PC-9 (cell line): ENCODE measurements around the gene RYR1.

Source experiments
- EZH2 ChIP-seq: fragments of 200-600 bp; sonication (generic); IDR thresholded peaks from 2 replicates; pipeline ENCODE4 v1.8.0; 2017; ENCODE audit warnings: antibody characterized with exemption, low read depth
- TF ChIP-seq, protein P1 (sequence below): fragments of 200-600 bp; sonication (generic); conservative IDR thresholded peaks from 2 replicates; pipeline ENCODE4 v1.6.1; 2017; ENCODE audit warnings: mixed run types, antibody characterized with exemption, mild to moderate bottlenecking, moderate library complexity

DNA sequence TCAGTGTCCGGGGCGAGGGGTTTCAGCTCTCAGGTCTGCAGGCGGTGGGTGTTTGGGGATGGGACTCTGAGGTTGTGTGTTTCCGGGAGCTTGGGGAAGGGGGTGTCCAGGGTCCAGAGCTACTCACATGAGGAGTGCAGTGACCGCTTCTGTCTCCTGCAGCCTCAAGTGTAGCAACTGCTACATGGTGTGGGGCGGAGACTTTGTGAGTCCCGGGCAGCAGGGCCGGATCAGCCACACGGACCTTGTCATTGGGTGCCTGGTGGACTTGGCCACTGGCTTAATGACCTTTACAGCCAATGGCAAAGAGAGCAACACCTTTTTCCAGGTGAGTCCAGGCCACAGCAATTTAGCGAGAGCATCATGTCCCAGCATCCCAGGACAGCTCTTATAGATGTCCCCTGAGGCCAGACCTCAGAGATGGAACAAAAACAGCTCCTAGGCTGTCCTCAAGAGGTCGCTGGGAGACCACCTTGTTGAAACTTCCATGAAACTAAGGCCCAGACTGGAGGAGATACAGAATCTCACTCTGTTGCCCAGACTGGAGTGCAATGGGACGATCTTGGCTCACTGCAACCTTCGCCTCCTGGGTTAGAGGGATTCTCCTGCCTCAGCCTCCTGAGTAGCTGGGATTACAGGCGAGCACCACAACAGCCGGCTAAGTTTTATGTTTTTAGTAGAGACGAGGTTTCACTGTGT, 44.9 kb downstream of the RYR1 start:
- TF ChIP-seq, protein P1, sequence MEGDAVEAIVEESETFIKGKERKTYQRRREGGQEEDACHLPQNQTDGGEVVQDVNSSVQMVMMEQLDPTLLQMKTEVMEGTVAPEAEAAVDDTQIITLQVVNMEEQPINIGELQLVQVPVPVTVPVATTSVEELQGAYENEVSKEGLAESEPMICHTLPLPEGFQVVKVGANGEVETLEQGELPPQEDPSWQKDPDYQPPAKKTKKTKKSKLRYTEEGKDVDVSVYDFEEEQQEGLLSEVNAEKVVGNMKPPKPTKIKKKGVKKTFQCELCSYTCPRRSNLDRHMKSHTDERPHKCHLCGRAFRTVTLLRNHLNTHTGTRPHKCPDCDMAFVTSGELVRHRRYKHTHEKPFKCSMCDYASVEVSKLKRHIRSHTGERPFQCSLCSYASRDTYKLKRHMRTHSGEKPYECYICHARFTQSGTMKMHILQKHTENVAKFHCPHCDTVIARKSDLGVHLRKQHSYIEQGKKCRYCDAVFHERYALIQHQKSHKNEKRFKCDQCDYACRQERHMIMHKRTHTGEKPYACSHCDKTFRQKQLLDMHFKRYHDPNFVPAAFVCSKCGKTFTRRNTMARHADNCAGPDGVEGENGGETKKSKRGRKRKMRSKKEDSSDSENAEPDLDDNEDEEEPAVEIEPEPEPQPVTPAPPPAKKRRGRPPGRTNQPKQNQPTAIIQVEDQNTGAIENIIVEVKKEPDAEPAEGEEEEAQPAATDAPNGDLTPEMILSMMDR: peak; percentile 44
- no peak for TF ChIP-seq EZH2
